ENCODE measurements around the gene MAPT. TPM values are rescaled to one million over a fixed set of nuclear protein-coding genes. Genes with fewer than 3 reads are reported as not detected.

Gene MAPT
- total RNA-seq, 1 experiment from 2014 or later = 1.6 TPM

DNA sequence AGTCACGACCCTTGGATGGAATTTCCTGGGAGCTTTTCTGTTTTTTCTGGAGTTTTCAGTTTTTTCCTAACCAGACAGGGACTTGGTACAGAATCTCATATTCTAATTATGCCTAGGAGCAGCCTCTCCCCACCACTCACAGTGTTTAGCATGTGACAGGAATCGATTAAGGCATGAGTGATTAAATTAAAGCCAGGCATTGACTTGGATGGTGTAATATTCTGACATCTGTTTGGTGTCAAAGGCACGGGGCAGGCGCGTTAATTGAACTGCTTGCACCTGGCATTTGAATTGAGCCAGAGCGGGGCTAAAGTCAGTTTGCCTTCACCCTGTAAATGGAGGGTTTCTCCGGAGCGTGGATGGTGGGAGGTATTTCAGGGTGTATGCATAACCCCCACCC, 11.9 kb downstream of the MAPT start:
- TF ChIP-seq, protein P1, sequence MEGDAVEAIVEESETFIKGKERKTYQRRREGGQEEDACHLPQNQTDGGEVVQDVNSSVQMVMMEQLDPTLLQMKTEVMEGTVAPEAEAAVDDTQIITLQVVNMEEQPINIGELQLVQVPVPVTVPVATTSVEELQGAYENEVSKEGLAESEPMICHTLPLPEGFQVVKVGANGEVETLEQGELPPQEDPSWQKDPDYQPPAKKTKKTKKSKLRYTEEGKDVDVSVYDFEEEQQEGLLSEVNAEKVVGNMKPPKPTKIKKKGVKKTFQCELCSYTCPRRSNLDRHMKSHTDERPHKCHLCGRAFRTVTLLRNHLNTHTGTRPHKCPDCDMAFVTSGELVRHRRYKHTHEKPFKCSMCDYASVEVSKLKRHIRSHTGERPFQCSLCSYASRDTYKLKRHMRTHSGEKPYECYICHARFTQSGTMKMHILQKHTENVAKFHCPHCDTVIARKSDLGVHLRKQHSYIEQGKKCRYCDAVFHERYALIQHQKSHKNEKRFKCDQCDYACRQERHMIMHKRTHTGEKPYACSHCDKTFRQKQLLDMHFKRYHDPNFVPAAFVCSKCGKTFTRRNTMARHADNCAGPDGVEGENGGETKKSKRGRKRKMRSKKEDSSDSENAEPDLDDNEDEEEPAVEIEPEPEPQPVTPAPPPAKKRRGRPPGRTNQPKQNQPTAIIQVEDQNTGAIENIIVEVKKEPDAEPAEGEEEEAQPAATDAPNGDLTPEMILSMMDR (IDR thresholded peaks at IDR 0.05; ENCODE audit: unreplicated experiment) = no peak
- H3K27me3 Mint-ChIP-seq (ENCODE audit: unreplicated experiment) = peaks cover 80% of the 10 kb centered on the region
- H3K27ac Mint-ChIP-seq (ENCODE audit: unreplicated experiment) = no peak overlapping the region
- CTCF ChIA-PET = interaction anchor here (1.2 kb wide), 1 partner anchor 11 kb away, joined by 3 read pairs; the partner anchor contains the start of gene MAPT
- DNase-seq = no peak
- no peaks in the 10 kb centered on the region for H3K36me3 Mint-ChIP-seq (ENCODE audit: insufficient read depth, unreplicated experiment)
- intact Hi-C loops (cut with micrococcal nuclease; ENCODE audit: unreplicated experiment) = no loop called here
- BruUV-seq (replicated peaks) = no TSS peak
- no peak overlapping the region for H3K4me3 Mint-ChIP-seq (ENCODE audit: low read depth, unreplicated experiment)
- H3K9me3 Mint-ChIP-seq (ENCODE audit: low read depth, unreplicated experiment) = no peaks in the 10 kb centered on the region
- no peaks in the 10 kb centered on the region for H3K4me1 Mint-ChIP-seq (ENCODE audit: low read depth, unreplicated experiment)

DNA sequence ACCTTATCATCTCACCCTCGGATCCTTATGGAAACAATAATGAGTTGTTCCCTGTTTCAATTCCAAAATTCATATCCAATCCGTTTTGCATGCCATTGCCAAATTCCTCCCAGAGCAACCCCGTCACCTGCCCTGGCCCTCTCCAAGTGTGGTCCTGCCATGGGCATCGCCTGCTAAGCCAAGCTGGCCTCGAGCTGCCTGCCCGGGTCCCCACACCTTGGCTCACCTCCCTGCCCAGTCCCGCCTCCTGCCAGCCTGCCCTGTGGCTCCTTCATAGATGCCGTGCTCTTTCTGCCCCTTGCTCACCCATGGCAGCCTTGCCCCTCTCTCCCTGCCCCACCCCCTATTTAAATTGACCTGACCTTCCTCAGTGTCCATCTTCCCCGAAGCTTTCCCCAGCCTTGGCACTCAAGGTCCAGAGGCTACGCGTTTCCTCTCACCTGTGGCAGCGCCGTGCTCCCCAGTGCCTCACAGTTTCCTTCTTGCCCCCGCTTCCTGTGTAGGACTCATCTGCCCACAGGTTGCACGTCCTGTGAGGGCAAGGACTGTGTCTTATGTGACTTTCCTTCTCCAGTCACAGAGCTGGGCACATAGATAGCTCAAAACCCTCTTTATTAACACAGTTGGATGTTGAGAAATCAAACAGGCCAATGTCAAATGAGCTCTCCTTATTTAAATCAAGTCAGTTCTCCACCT, 12.7 kb downstream of the MAPT start:
- BruUV-seq (replicated peaks) = no TSS peak
- DNase-seq = no peak
- intact Hi-C loops (cut with micrococcal nuclease; ENCODE audit: unreplicated experiment) = no loop called here
- H3K27me3 Mint-ChIP-seq (ENCODE audit: unreplicated experiment) = peaks cover 80% of the 10 kb centered on the region
- H3K36me3 Mint-ChIP-seq (ENCODE audit: insufficient read depth, unreplicated experiment) = no peaks in the 10 kb centered on the region
- CTCF ChIA-PET = interaction anchor here (1.2 kb wide), 1 partner anchor 12 kb away, joined by 3 read pairs; the partner anchor contains the start of gene MAPT
- TF ChIP-seq, protein P1 (IDR thresholded peaks at IDR 0.05; ENCODE audit: unreplicated experiment) = no peak
- H3K4me3 Mint-ChIP-seq (ENCODE audit: low read depth, unreplicated experiment) = no peak overlapping the region
- no peaks in the 10 kb centered on the region for H3K4me1 Mint-ChIP-seq (ENCODE audit: low read depth, unreplicated experiment)
- no peak overlapping the region for H3K27ac Mint-ChIP-seq (ENCODE audit: unreplicated experiment)
- peaks cover under 1% of the 10 kb centered on the region for H3K9me3 Mint-ChIP-seq (ENCODE audit: low read depth, unreplicated experiment)

DNA sequence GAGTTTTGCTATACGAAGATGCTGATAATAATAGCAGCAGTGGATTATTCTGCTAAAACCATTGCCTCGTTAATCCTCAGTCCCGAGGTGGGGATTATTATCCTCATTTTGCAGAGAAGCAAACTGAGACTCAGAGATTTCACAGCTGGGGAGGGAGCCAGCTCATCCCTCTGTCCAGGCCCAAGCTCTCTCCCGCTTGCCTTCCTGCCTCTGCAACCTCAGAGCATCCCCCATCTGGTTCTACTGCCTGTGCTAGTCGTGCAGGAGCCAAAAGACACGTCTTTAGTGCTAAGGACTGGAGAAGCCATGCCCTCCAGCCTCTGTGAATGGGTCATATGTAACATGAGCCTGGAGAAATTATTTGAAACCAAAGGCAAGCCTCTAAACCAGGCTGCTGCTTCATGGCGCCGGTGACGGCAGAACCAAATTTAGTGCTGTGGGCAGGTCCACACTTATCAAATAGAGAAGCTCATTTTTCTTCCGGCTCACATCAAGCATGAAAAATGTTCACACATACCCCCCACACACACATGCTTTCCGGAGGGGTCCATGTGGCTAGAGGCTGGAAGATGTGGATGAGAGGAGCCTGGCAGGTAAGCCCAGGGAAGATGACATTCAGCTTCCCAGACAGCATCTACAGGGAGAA, 13.5 kb downstream of the MAPT start:
- CTCF ChIA-PET = interaction anchor here (1.2 kb wide), 1 partner anchor 13 kb away, joined by 3 read pairs; the partner anchor contains the start of gene MAPT
- no TSS peak for BruUV-seq (replicated peaks)
- H3K27me3 Mint-ChIP-seq (ENCODE audit: unreplicated experiment) = peaks cover 80% of the 10 kb centered on the region
- no peak overlapping the region for H3K27ac Mint-ChIP-seq (ENCODE audit: unreplicated experiment)
- peaks cover 3% of the 10 kb centered on the region for H3K9me3 Mint-ChIP-seq (ENCODE audit: low read depth, unreplicated experiment)
- DNase-seq = no peak
- H3K4me3 Mint-ChIP-seq (ENCODE audit: low read depth, unreplicated experiment) = no peak overlapping the region
- TF ChIP-seq, protein P1 (IDR thresholded peaks at IDR 0.05; ENCODE audit: unreplicated experiment) = no peak
- no peaks in the 10 kb centered on the region for H3K4me1 Mint-ChIP-seq (ENCODE audit: low read depth, unreplicated experiment)
- intact Hi-C loops (cut with micrococcal nuclease; ENCODE audit: unreplicated experiment) = no loop called here
- no peaks in the 10 kb centered on the region for H3K36me3 Mint-ChIP-seq (ENCODE audit: insufficient read depth, unreplicated experiment)

DNA sequence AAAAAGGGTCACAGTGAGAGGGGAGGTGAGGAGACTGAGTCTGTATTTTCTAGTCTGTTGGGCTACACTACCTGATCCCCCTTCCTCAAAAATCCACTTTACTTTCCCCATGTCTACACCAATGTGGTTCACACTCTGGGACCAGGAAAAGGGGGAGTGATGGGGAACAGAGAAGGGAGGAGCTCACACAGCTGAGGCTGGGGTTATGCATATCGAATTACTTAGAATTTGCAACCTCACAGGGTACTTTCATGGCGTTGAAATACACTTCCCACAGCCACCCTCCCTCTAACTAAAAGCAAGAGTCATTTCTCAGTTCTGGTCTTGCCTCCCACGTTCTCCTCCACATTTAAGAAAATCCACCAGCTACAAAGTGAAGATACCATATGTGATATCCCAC, 14.1 kb downstream of the MAPT start:
- CTCF ChIA-PET = no interaction called here
- DNase-seq = no peak
- H3K4me3 Mint-ChIP-seq (ENCODE audit: low read depth, unreplicated experiment) = no peak overlapping the region
- H3K27me3 Mint-ChIP-seq (ENCODE audit: unreplicated experiment) = peaks cover 81% of the 10 kb centered on the region
- H3K4me1 Mint-ChIP-seq (ENCODE audit: low read depth, unreplicated experiment) = peaks cover under 1% of the 10 kb centered on the region
- no TSS peak for BruUV-seq (replicated peaks)
- intact Hi-C loops (cut with micrococcal nuclease; ENCODE audit: unreplicated experiment) = no loop called here
- H3K27ac Mint-ChIP-seq (ENCODE audit: unreplicated experiment) = no peak overlapping the region
- no peaks in the 10 kb centered on the region for H3K36me3 Mint-ChIP-seq (ENCODE audit: insufficient read depth, unreplicated experiment)
- peaks cover 3% of the 10 kb centered on the region for H3K9me3 Mint-ChIP-seq (ENCODE audit: low read depth, unreplicated experiment)
- TF ChIP-seq, protein P1 (IDR thresholded peaks at IDR 0.05; ENCODE audit: unreplicated experiment) = no peak

All from Calu3 (cell line).